ENCODE results near the gene KRTAP5-8.

Gene KRTAP5-8

DNA sequence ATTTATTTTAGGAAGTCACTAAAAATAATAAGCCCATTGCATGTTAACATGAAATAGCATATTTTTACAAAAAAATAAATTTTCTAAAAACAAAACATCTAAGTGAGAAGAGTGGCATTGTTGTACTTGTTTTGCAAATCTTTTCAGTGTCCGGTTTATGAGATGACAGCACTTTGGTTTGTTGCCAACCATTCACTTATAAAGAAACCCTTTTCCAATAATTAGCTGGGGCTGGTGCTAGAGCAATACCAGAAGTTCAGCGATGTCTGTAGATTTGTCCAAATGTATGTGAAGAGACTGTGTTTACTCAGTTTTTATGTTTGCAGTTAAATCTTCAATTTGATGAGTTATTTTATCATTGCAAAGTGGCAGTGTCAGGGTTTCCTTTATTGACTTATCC, 32.8 kb upstream of the KRTAP5-8 start:
- CTCF ChIA-PET: no interaction called here
- no peak for TF ChIP-seq CTCF (IDR thresholded peaks at IDR 0.05; ENCODE audit: insufficient read depth, low read length, missing control alignments)
- POLR2A ChIA-PET: no interaction called here
- H3K4me3 ChIP-seq (ENCODE audit: low read depth, low read length): no peak overlapping the region
- DNase-seq (ENCODE audit: low read depth, low spot score): no peak

DNA sequence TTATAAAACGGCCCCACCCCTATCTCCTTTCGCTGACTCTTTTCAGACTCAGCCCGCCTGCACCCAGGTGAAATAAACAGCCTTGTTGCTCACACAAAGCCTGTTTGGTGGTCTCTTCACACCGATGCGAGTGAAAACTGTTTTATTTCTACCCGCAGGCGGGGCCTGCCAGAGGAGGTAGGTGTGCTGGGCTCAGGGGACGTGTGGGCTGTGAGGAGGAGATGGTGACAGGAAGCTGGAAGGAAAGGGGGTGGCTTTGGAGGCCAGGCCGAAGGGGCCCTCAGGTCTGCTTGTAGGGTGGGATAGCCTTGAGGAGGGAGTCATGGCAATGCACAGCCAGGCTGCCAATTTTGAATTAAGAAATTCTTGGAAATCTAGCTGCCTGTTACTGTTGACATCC, 32.0 kb upstream of the KRTAP5-8 start:
- ChIA-PET POLR2A (no interaction called here), CTCF (no interaction called here)
- no peak overlapping the region for H3K4me3 ChIP-seq (ENCODE audit: low read depth, low read length)
- no peak for TF ChIP-seq CTCF (IDR thresholded peaks at IDR 0.05; ENCODE audit: insufficient read depth, low read length, missing control alignments)
- DNase-seq (ENCODE audit: low read depth, low spot score): no peak

DNA sequence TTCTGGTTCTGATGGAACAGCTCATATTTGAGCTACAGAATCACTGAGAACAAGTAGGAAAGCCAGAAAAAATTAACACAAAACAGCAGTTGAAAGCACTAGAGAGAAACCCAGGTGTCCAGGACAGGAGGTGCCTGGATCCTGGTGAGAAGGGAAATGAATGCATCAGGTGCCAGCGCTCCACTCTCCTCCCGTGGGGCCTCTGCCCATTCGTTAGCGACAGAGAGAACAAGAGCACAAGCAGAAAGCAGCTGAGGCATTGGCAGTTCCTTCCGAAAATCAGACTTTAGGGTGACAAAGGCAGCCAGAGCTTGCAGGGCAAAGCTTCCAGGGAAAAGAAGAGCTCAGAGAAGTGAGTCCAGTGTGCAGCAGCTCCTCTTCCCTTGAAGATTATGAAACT, 30.7 kb upstream of the KRTAP5-8 start:
- DNase-seq (ENCODE audit: low read depth, low spot score): no peak
- ChIA-PET POLR2A (no interaction called here), CTCF (no interaction called here)
- no peak for TF ChIP-seq CTCF (IDR thresholded peaks at IDR 0.05; ENCODE audit: insufficient read depth, low read length, missing control alignments)
- no peak overlapping the region for H3K4me3 ChIP-seq (ENCODE audit: low read depth, low read length)

DNA sequence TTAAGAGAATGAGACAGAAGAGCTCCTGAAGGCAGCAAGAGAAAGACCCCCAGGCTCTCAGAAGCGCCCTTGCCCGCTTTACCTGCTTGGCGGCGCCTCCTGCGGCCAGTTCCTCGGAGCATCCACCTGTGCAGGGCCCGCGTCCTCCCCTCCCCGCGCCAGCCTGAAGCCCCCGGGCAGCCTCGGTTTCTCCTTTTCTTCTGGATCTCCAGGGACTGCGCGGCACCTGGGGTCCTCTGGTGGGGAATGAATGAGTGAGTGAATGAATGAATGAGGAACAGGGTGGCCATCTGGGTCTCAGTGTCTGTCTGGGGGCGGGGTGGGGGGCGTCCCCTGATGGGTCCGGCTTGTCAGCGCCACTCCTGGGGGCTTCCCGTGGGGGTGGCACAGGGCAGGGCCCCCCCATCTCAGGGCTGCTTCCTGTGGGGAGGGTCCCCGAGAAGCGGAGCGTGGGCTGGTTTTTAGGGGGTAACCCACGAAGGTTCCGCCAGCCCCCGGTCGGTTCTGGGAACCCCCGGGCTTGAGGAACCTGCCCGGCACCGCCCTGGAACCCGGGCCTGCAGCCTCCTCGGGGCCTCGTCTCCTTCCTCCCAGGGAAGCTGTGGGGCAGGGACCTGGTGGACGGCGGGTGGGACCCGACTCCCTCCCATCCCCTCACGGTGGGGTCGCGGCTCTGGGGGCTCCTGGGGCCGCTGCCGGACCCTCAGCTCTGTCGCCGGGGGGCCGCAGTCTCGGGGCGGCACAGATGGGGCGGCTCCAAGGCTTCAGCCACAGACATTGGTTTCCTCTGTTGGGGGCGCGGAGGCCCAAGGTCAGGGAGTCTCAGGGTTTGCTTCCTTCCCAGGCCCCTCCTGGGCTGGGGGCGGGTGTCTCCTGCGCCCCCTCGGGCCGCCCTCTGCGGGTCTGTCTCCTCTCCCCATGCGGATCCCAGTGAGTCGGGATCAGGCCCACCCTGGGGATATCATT, 19.0 kb upstream of the KRTAP5-8 start:
- ChIA-PET CTCF (no interaction called here), POLR2A (no interaction called here)
- no peak overlapping the region for H3K4me3 ChIP-seq (ENCODE audit: low read depth, low read length)
- no peak for DNase-seq (ENCODE audit: low read depth, low spot score)
- no peak for TF ChIP-seq CTCF (IDR thresholded peaks at IDR 0.05; ENCODE audit: insufficient read depth, low read length, missing control alignments)

DNA sequence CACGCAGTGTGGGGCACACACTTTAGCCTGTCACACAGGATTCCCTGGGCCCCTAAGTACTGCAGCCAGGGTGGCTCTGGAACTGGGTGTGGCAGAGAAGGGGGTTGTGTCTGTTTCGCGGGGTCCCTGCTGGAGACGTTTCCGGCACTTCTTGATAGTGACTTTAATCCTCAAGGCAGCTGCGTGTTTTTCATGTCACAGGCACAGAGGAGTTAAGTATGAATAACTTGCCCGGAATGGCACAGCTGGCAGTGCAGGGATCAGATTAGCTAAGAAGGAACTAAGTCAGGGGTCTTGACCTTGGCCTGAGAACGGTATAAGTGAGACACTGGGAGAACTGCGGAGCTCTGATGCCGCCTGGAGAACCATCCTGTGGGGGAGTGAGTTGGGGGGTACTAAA, 18.3 kb upstream of the KRTAP5-8 start:
- no peak overlapping the region for H3K4me3 ChIP-seq (ENCODE audit: low read depth, low read length)
- ChIA-PET POLR2A (no interaction called here), CTCF (no interaction called here)
- no peak for DNase-seq (ENCODE audit: low read depth, low spot score)
- no peak for TF ChIP-seq CTCF (IDR thresholded peaks at IDR 0.05; ENCODE audit: insufficient read depth, low read length, missing control alignments)

- no peak for DNase-seq (ENCODE audit: low read depth, low spot score)
- no peak overlapping the region for H3K4me3 ChIP-seq (ENCODE audit: low read depth, low read length)
- POLR2A ChIA-PET: no interaction called here
- no peak for TF ChIP-seq CTCF (IDR thresholded peaks at IDR 0.05; ENCODE audit: insufficient read depth, low read length, missing control alignments)
- CTCF ChIA-PET: no interaction called here
Measured at GRCh38 chr11:71525188-71525937, 12.5 kb upstream of the KRTAP5-8 start.
